Fibroblast of lung (primary cell): ENCODE results near the gene IL23R. TPM values are rescaled to one million over a fixed set of nuclear protein-coding genes. Genes with fewer than 3 reads are reported as not detected.

Experiments
- DNase-seq, 2 donors: peaks; one replicate each; pipeline versions ENCODE4 v3.0.0 to v3.0.0-alpha.2; 2010; ENCODE audit warnings: low read depth in 2 of 2
- H2AFZ ChIP-seq: 2 replicates; pipeline ENCODE4 v1.5.1; 2012; ENCODE audit warnings: low read length, control low read depth, inconsistent platforms
- H3K27ac ChIP-seq: 2 replicates; pipeline ENCODE4 v1.5.1; 2011; ENCODE audit warnings: low read length, control low read depth; ENCODE audit not compliant: insufficient read depth
- H3K27me3 ChIP-seq: 2 replicates; pipeline ENCODE4 v1.5.1; 2011; ENCODE audit warnings: mild to moderate bottlenecking, low read length; ENCODE audit not compliant: control insufficient read depth, insufficient read depth
- H3K36me3 ChIP-seq: 2 replicates; pipeline ENCODE4 v1.5.1; 2011; ENCODE audit warnings: low read length; ENCODE audit not compliant: control insufficient read depth, insufficient read depth
- H3K4me1 ChIP-seq: 2 replicates; pipeline ENCODE4 v1.5.1; 2011; ENCODE audit warnings: low read length; ENCODE audit not compliant: control insufficient read depth, insufficient read depth; ENCODE audit errors: extremely low read depth
- H3K4me2 ChIP-seq: 2 replicates; pipeline ENCODE4 v1.5.1; 2011; ENCODE audit warnings: low read length, control low read depth; ENCODE audit not compliant: insufficient read depth; ENCODE audit errors: extremely low read depth
- H3K4me3 ChIP-seq, 4 experiments: fragments of 200-600 bp in 1 of 4; sonication (generic) in 1 of 4; replicated peaks in 1 of 4; 2 replicates each; pipeline ENCODE4 v1.5.1; 2011 to 2016; ENCODE audit warnings: low read length in 4 of 4, low read depth in 3 of 4, mild to moderate bottlenecking in 3 of 4, control low read depth in 2 of 4, inconsistent platforms in 1 of 4, mixed read lengths in 1 of 4; ENCODE audit not compliant: insufficient read depth in 1 of 4; ENCODE audit errors: control extremely low read depth in 1 of 4
- H3K79me2 ChIP-seq: 2 replicates; pipeline ENCODE4 v1.5.1; 2012; ENCODE audit warnings: mild to moderate bottlenecking, low read length, inconsistent platforms; ENCODE audit not compliant: control insufficient read depth, insufficient read depth
- H3K9ac ChIP-seq: 2 replicates; pipeline ENCODE4 v1.5.1; 2011; ENCODE audit warnings: mild to moderate bottlenecking, low read length, control low read depth; ENCODE audit not compliant: insufficient read depth
- H3K9me3 ChIP-seq: 2 replicates; pipeline ENCODE4 v1.5.1; 2012; ENCODE audit warnings: low read depth, low read length; ENCODE audit not compliant: control insufficient read depth, insufficient read depth
- H4K20me1 ChIP-seq: 2 replicates; pipeline ENCODE4 v1.5.1; 2011; ENCODE audit warnings: low read length; ENCODE audit not compliant: control insufficient read depth, insufficient read depth; ENCODE audit errors: extremely low read depth
- EZH2 ChIP-seq: IDR thresholded peaks from 2 replicates; pipeline ENCODE4 v1.5.1; 2012; ENCODE audit warnings: low read length, control low read depth, mild to moderate bottlenecking; ENCODE audit errors: missing control alignments
- polyA plus RNA-seq, 2 donors: library from polyadenylated mRNA; depleted of rRNA in 1 of 2; stranded (reverse) in 1 of 2; unstranded in 1 of 2; fragments of >200 nt; gene quantifications; 2 replicates each; pipeline ENCODE4 v1.2.1, GENCODE V29; 2011 to 2012; ENCODE audit warnings: missing spikeins in 1 of 2
- total RNA-seq: library from RNA; depleted of rRNA; stranded (reverse); fragments of >200 nt; gene quantifications from 2 replicates; pipeline ENCODE4 v1.2.1, GENCODE V29; 2014
- TF ChIP-seq, protein P1 (sequence below), 2 donors: IDR thresholded peaks in 1 of 2; conservative IDR thresholded peaks in 1 of 2; 1 replicate in 1 of 2; 2 replicates in 1 of 2; pipeline ENCODE4 v1.5.1; 2011 to 2012; ENCODE audit warnings: low read length in 2 of 2, control low read depth in 1 of 2, inconsistent platforms in 1 of 2, low read depth in 1 of 2, mild to moderate bottlenecking in 1 of 2

Gene IL23R
- total and polyA plus RNA-seq, 2 donors (not counting 1 experiment from before 2014, with no cell fraction given), result not detected

- no peaks in the 10 kb centered on the region for H3K36me3 ChIP-seq
- no peak overlapping the region for H3K27ac ChIP-seq
- H3K9ac ChIP-seq, result no peak overlapping the region
- H4K20me1 ChIP-seq, result no peaks in the 10 kb centered on the region
- no peaks in the 10 kb centered on the region for H3K4me1 ChIP-seq
- no peaks in the 10 kb centered on the region for H3K27me3 ChIP-seq
- no peak for DNase-seq
- no peaks in the 10 kb centered on the region for H3K9me3 ChIP-seq
- H3K4me2 ChIP-seq, result no peak overlapping the region
- H3K79me2 ChIP-seq, result no peaks in the 10 kb centered on the region
- no peak overlapping the region for H3K4me3 ChIP-seq
- H2AFZ ChIP-seq, result no peak overlapping the region
- TF ChIP-seq EZH2, result no peak
- TF ChIP-seq, protein P1, sequence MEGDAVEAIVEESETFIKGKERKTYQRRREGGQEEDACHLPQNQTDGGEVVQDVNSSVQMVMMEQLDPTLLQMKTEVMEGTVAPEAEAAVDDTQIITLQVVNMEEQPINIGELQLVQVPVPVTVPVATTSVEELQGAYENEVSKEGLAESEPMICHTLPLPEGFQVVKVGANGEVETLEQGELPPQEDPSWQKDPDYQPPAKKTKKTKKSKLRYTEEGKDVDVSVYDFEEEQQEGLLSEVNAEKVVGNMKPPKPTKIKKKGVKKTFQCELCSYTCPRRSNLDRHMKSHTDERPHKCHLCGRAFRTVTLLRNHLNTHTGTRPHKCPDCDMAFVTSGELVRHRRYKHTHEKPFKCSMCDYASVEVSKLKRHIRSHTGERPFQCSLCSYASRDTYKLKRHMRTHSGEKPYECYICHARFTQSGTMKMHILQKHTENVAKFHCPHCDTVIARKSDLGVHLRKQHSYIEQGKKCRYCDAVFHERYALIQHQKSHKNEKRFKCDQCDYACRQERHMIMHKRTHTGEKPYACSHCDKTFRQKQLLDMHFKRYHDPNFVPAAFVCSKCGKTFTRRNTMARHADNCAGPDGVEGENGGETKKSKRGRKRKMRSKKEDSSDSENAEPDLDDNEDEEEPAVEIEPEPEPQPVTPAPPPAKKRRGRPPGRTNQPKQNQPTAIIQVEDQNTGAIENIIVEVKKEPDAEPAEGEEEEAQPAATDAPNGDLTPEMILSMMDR (conservative IDR thresholded peaks at IDR 0.05 in 1 of 2, IDR thresholded peaks at IDR 0.05 in 1 of 2; ENCODE audit: low read depth in 1 of 2, low read length in 2 of 2), result no peak
These were observed 23.3 kb upstream of the IL23R start for GRCh38 chr1:67142931-67143330.

DNA sequence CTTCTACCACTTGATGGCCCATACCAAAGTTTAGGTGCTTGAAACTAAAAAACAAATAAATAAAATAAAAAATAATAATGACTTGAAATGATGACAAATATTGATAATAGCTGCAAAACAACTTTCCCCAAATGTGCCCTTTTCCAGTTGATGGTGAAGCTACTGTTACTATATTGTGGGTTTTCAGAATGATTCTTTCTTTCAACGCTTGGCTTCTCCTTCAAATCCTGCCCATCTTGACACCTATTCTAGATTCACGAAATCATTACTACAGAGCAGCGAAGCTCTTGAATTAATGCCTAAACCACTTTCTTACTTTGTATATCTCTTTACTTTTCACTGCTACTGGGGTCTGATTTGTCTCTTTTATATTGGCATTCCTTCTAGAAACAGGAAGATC is 22.3 kb upstream of the IL23R start:
- Histone ChIP-seq H3K9ac (no peak overlapping the region), H3K27ac (no peak overlapping the region), H3K4me3 (no peak overlapping the region), H3K36me3 (no peaks in the 10 kb centered on the region), H3K4me2 (no peak overlapping the region), H3K79me2 (no peaks in the 10 kb centered on the region), H2AFZ (no peak overlapping the region), H3K4me1 (no peaks in the 10 kb centered on the region), H3K27me3 (no peaks in the 10 kb centered on the region), H3K9me3 (no peaks in the 10 kb centered on the region), H4K20me1 (no peaks in the 10 kb centered on the region)
- TF ChIP-seq, protein P1 (conservative IDR thresholded peaks at IDR 0.05 in 1 of 2, IDR thresholded peaks at IDR 0.05 in 1 of 2; ENCODE audit: low read depth in 1 of 2, low read length in 2 of 2), result no peak
- TF ChIP-seq EZH2, result no peak
- DNase-seq, result no peak

DNA sequence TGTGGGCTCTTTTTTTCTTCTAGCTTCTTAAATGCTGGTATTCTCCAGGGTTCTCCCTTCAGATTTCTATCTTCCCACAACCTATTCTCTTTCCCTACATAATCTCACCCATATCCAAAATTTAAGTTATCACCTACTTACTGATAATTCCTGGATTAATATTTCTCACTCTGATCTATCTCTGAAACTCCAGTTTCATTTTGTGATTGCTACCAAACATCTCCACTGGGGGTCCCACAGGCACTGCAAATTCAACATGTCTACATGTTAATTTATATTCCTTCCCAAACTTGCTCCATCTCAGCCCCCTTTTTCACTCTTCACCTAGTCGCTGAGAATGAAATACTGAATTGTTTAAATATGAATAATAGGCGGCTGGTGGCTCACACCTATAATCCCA is 21.6 kb upstream of the IL23R start:
- Histone ChIP-seq H3K9me3 (no peaks in the 10 kb centered on the region), H3K27me3 (no peaks in the 10 kb centered on the region), H3K79me2 (no peaks in the 10 kb centered on the region), H3K4me3 (no peak overlapping the region), H2AFZ (no peak overlapping the region), H3K4me2 (no peak overlapping the region), H3K4me1 (no peaks in the 10 kb centered on the region), H3K36me3 (no peaks in the 10 kb centered on the region), H3K27ac (no peak overlapping the region), H3K9ac (no peak overlapping the region), H4K20me1 (no peaks in the 10 kb centered on the region)
- DNase-seq, result peak in 1 of 2 donors; percentile 7
- TF ChIP-seq, protein P1 (conservative IDR thresholded peaks at IDR 0.05 in 1 of 2, IDR thresholded peaks at IDR 0.05 in 1 of 2; ENCODE audit: low read depth in 1 of 2, low read length in 2 of 2), result peak; percentile 30 to 48
- TF ChIP-seq EZH2, result no peak
